Loucy (cell line): Measurements from ENCODE around the gene DNAJC5G.

Experiments used
- H2AFZ ChIP-seq: fragments of 200-600 bp; sonication (generic); 2 replicates; pipeline ENCODE4 v1.6.0; 2016; ENCODE audit warnings: antibody characterized with exemption, mild to moderate bottlenecking, low read length, moderate library complexity
- H3F3A ChIP-seq: fragments of 200-600 bp; 2 replicates; pipeline ENCODE4 v1.6.0; 2016; ENCODE audit warnings: antibody characterized with exemption, low read depth, mild to moderate bottlenecking
- H3K27me3 ChIP-seq: fragments of 200-600 bp; sonication (generic); 2 replicates; pipeline ENCODE4 v1.6.1; 2014; ENCODE audit warnings: low read length, mild to moderate bottlenecking; ENCODE audit not compliant: insufficient read depth, poor library complexity, severe bottlenecking
- H3K36me3 ChIP-seq: fragments of 200-600 bp; sonication (generic); 2 replicates; pipeline ENCODE4 v1.6.1; 2016; ENCODE audit warnings: low read length; ENCODE audit not compliant: insufficient read depth
- H3K4me1 ChIP-seq: fragments of 200-600 bp; sonication (generic); 2 replicates; pipeline ENCODE4 v1.5.1; 2014; ENCODE audit warnings: low read length, mild to moderate bottlenecking; ENCODE audit not compliant: insufficient read depth, poor library complexity, severe bottlenecking
- H3K4me2 ChIP-seq: fragments of 200-600 bp; sonication (generic); 2 replicates; pipeline ENCODE4 v1.6.0; 2014; ENCODE audit warnings: antibody characterized with exemption, low read length, low read depth, mild to moderate bottlenecking; ENCODE audit not compliant: poor library complexity, severe bottlenecking
- H3K4me3 ChIP-seq: fragments of 200-600 bp; sonication (generic); 2 replicates; pipeline ENCODE4 v1.5.1; 2014; ENCODE audit warnings: low read length, mild to moderate bottlenecking, mixed read lengths; ENCODE audit not compliant: poor library complexity, severe bottlenecking
- H3K79me2 ChIP-seq: fragments of 200-600 bp; sonication (generic); 2 replicates; pipeline ENCODE4 v1.6.1; 2014; ENCODE audit warnings: low read length; ENCODE audit not compliant: insufficient read depth
- H3K9ac ChIP-seq: fragments of 200-600 bp; sonication (generic); 2 replicates; pipeline ENCODE4 v1.6.0; 2014; ENCODE audit warnings: mild to moderate bottlenecking, low read depth, low read length, moderate library complexity; ENCODE audit not compliant: poor library complexity, severe bottlenecking
- H3K9me2 ChIP-seq: fragments of 200-600 bp; sonication (generic); replicated peaks from 2 replicates; pipeline ENCODE4 v1.6.1; 2016; ENCODE audit warnings: low read depth, low read length, mixed read lengths
- H3K9me3 ChIP-seq: fragments of 200-600 bp; sonication (generic); 2 replicates; pipeline ENCODE4 v1.6.1; 2014; ENCODE audit warnings: mild to moderate bottlenecking, antibody characterized with exemption, low read length, low read depth; ENCODE audit not compliant: insufficient read depth
- H4K20me1 ChIP-seq: fragments of 200-600 bp; sonication (generic); 2 replicates; pipeline ENCODE4 v1.6.0; 2014; ENCODE audit warnings: antibody characterized with exemption, low read length, mild to moderate bottlenecking; ENCODE audit not compliant: insufficient read depth, poor library complexity, severe bottlenecking
- EZH2phosphoT487 ChIP-seq: fragments of 200-600 bp; IDR thresholded peaks from 2 replicates; pipeline ENCODE4 v1.6.1; 2018; ENCODE audit warnings: antibody characterized with exemption, mild to moderate bottlenecking, moderate library complexity, borderline replicate concordance
- TF ChIP-seq, protein P1 (sequence below): fragments of 200-600 bp; sonication (generic); conservative IDR thresholded peaks from 2 replicates; pipeline ENCODE4 v1.5.1; 2014; ENCODE audit warnings: mild to moderate bottlenecking, antibody characterized with exemption, low read length

The DNAJC5G gene

DNA sequence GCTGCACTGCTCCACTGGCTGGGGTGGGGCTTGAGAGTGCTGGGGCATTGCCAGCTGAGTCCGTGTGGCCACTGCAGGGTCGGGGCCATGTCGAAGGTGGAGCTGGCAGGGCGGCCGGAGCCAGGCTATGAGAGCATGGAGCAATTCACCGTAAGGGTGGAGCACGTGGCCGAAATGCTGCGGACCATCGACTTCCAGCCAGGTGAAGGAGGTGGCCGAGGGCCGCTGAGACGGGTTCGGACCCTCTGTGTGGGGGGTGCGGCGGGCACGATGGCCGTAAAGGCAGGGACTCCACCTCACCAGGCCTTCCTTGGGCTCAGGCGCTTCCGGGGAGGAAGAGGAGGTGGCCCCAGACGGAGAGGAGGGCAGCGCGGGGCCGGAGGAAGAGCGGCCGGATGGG is 30.9 kb downstream of the DNAJC5G start:
- no peaks in the 10 kb centered on the region for H3K4me1 ChIP-seq
- no peaks in the 10 kb centered on the region for H3K79me2 ChIP-seq
- H3K4me3 ChIP-seq, result no peak overlapping the region
- no peak overlapping the region for H3K9ac ChIP-seq
- H3K27me3 ChIP-seq, result no peaks in the 10 kb centered on the region
- H3F3A ChIP-seq, result no peaks in the 10 kb centered on the region
- H3K36me3 ChIP-seq, result no peaks in the 10 kb centered on the region
- no peaks in the 10 kb centered on the region for H3K9me3 ChIP-seq
- no peak overlapping the region for H3K4me2 ChIP-seq
- TF ChIP-seq, protein P1, sequence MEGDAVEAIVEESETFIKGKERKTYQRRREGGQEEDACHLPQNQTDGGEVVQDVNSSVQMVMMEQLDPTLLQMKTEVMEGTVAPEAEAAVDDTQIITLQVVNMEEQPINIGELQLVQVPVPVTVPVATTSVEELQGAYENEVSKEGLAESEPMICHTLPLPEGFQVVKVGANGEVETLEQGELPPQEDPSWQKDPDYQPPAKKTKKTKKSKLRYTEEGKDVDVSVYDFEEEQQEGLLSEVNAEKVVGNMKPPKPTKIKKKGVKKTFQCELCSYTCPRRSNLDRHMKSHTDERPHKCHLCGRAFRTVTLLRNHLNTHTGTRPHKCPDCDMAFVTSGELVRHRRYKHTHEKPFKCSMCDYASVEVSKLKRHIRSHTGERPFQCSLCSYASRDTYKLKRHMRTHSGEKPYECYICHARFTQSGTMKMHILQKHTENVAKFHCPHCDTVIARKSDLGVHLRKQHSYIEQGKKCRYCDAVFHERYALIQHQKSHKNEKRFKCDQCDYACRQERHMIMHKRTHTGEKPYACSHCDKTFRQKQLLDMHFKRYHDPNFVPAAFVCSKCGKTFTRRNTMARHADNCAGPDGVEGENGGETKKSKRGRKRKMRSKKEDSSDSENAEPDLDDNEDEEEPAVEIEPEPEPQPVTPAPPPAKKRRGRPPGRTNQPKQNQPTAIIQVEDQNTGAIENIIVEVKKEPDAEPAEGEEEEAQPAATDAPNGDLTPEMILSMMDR, result no peak
- TF ChIP-seq EZH2phosphoT487, result no peak
- no peaks in the 10 kb centered on the region for H4K20me1 ChIP-seq
- H2AFZ ChIP-seq, result no peak overlapping the region
- H3K9me2 ChIP-seq, result no peaks in the 10 kb centered on the region

DNA sequence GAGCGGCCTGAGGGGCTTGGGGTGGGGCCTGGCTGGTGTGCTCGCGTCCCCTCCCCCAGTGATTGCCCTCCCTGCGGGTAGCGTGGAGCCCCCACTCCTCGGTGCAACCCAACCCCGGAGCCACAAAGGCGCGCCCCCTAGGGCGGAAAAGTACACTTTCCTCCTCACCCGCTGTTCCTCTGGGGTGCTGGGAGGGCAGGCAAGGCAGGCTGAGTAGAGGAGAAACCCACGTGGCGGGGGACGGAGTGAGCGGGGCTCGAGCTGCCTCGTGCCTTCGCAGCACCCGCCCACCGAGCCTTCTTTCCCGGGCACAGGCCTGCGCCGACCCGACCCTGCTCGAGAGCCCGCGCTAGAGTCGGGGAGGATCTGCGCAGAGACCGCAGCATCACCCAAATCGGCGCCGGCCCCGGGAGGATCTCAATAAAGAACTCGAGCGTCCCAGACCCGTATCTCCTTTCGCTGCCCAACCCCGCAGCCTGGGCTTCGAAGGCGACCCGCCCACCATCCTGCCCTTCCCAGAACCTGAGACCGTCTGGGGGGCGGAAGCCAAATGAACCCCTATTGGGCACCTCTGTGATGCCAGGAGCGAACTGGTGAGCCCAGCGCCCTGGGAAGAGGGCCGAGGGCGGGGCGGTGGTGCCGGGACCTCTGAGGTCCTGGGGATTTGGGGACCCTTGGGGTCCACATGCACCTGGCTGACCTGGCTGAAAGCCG is 31.5 kb downstream of the DNAJC5G start:
- no peaks in the 10 kb centered on the region for H3K9me3 ChIP-seq
- H4K20me1 ChIP-seq, result no peaks in the 10 kb centered on the region
- no peak overlapping the region for H3K4me2 ChIP-seq
- no peaks in the 10 kb centered on the region for H3K9me2 ChIP-seq
- no peaks in the 10 kb centered on the region for H3K79me2 ChIP-seq
- no peaks in the 10 kb centered on the region for H3F3A ChIP-seq
- H2AFZ ChIP-seq, result no peak overlapping the region
- no peak overlapping the region for H3K9ac ChIP-seq
- H3K4me1 ChIP-seq, result no peaks in the 10 kb centered on the region
- H3K4me3 ChIP-seq, result no peak overlapping the region
- H3K27me3 ChIP-seq, result no peaks in the 10 kb centered on the region
- no peaks in the 10 kb centered on the region for H3K36me3 ChIP-seq
- TF ChIP-seq, protein P1, result no peak
- no peak for TF ChIP-seq EZH2phosphoT487

DNA sequence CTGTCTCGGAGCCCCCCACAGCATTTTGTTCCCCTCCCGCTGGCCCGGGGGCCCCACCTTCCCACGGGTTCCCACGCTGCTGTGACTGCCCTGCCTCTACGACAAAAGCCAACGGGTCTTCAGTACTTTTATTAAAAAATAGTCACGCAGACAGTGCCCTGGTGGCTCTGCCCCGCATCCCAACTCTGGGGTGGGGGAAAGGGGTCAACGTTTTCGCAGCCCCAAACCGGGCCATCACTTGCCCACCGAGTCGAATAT is 32.0 kb downstream of the DNAJC5G start:
- H3K79me2 ChIP-seq, result no peaks in the 10 kb centered on the region
- no peaks in the 10 kb centered on the region for H3K4me1 ChIP-seq
- no peaks in the 10 kb centered on the region for H4K20me1 ChIP-seq
- no peak overlapping the region for H3K4me3 ChIP-seq
- H3K9ac ChIP-seq, result no peak overlapping the region
- H3K9me2 ChIP-seq, result no peaks in the 10 kb centered on the region
- H3K9me3 ChIP-seq, result no peaks in the 10 kb centered on the region
- H3K27me3 ChIP-seq, result no peaks in the 10 kb centered on the region
- H3F3A ChIP-seq, result no peaks in the 10 kb centered on the region
- no peak for TF ChIP-seq EZH2phosphoT487
- TF ChIP-seq, protein P1, result no peak
- H3K36me3 ChIP-seq, result no peaks in the 10 kb centered on the region
- H3K4me2 ChIP-seq, result no peak overlapping the region
- no peak overlapping the region for H2AFZ ChIP-seq
